Activated CD8-positive, alpha-beta T cell treated with anti-CD3 and anti-CD28 coated beads for 36 hours (primary cell): Measurements from ENCODE around the gene CAB39L. TPM values are rescaled to one million over a fixed set of nuclear protein-coding genes. Genes with fewer than 3 reads are reported as not detected.

ENCODE experiments used
- ATAC-seq: fragments of 200-7000 bp; cut with Tn5 transposase; one replicate; pipeline ENCODE4 v1.10.0; 2021; ENCODE audit warnings: mild to moderate bottlenecking, moderate library complexity
- CTCF ChIA-PET: fragments of 350-600 bp; sonication (Branson Sonifier 250); formaldehyde crosslinking; loops from one replicate; lab custom pipeline; 2021; ENCODE audit warnings: antibody characterized with exemption; lab: Charles Lee
- POLR2A ChIA-PET: fragments of 350-600 bp; sonication (Branson Sonifier 250); formaldehyde crosslinking; loops from one replicate; lab custom pipeline; 2021; ENCODE audit warnings: antibody characterized with exemption; lab: Charles Lee
- DNase-seq: peaks from one replicate; pipeline ENCODE4 v3.0.0-alpha.2; 2020
- H3K27ac Mint-ChIP-seq: one replicate; pipeline ENCODE4 v1.8.0; 2021; ENCODE audit warnings: mild to moderate bottlenecking, mixed read lengths
- H3K27me3 Mint-ChIP-seq: one replicate; pipeline ENCODE4 v1.8.0; 2021; ENCODE audit warnings: mixed read lengths
- H3K36me3 Mint-ChIP-seq: one replicate; pipeline ENCODE4 v1.8.0; 2021; ENCODE audit warnings: low read depth, mixed read lengths
- H3K4me1 Mint-ChIP-seq: one replicate; pipeline ENCODE4 v1.8.0; 2021; ENCODE audit warnings: low read depth, mixed read lengths
- H3K4me3 Mint-ChIP-seq: one replicate; pipeline ENCODE4 v1.8.0; 2021; ENCODE audit warnings: mild to moderate bottlenecking, moderate library complexity, mixed read lengths
- H3K9me3 Mint-ChIP-seq: one replicate; pipeline ENCODE4 v1.8.0; 2021; ENCODE audit warnings: mixed read lengths
- CTCF ChIP-seq: fragments of 200-600 bp; IDR thresholded peaks from one replicate; pipeline ENCODE4 v1.8.0; 2022; ENCODE audit warnings: antibody characterized with exemption, mild to moderate bottlenecking
- intact Hi-C: fragments of 100-400 bp; cut with micrococcal nuclease; formaldehyde crosslinking; loops from one replicate; pipeline ENCODE4 v1.10.0; 2022
- total RNA-seq, 2 experiments: library from RNA; stranded (reverse); gene quantifications; one replicate each; pipeline ENCODE4 v1.2.3, GENCODE V29; 2021

Gene CAB39L
- total RNA-seq, 2 experiments from 2014 or later = 2.6 to 3.1 TPM

GRCh38 chr13:49376121-49376520 lies 67.7 kb downstream of the CAB39L start:
- CTCF ChIA-PET = interaction anchor here (2.6 kb wide), 1 partner anchor 9 kb away, joined by 9 read pairs; no protein-coding TSS in a partner anchor

GRCh38 chr13:49374585-49375290 lies 69.1 kb downstream of the CAB39L start:
- DNase-seq (no peak), ATAC-seq (no peak)
- Mint-ChIP-seq H3K27ac (no peak overlapping the region), H3K4me3 (no peak overlapping the region), H3K4me1 (peaks cover 19% of the 10 kb centered on the region), H3K27me3 (peaks cover 6% of the 10 kb centered on the region), H3K36me3 (no peaks in the 10 kb centered on the region), H3K9me3 (no peaks in the 10 kb centered on the region)
- ChIA-PET CTCF (interaction anchor here (2.6 kb wide), 1 partner anchor 10 kb away, joined by 9 read pairs; no protein-coding TSS in a partner anchor), POLR2A (no interaction called here)
- intact Hi-C loops = no loop called here
- TF ChIP-seq CTCF = no peak

More at GRCh38 chr13:49376121-49376520, 67.7 kb downstream of the CAB39L start:
- H3K36me3 Mint-ChIP-seq = no peaks in the 10 kb centered on the region
- peaks cover 19% of the 10 kb centered on the region for H3K4me1 Mint-ChIP-seq
- no peak for DNase-seq
- H3K4me3 Mint-ChIP-seq = no peak overlapping the region
- intact Hi-C loops = no loop called here
- peaks cover 6% of the 10 kb centered on the region for H3K27me3 Mint-ChIP-seq
- H3K27ac Mint-ChIP-seq = no peak overlapping the region
- no peak for TF ChIP-seq CTCF
- ATAC-seq = no peak
- POLR2A ChIA-PET = interaction anchor here (0.6 kb wide), 1 partner anchor 297 kb away, joined by 3 read pairs; no protein-coding TSS in a partner anchor
- no peaks in the 10 kb centered on the region for H3K9me3 Mint-ChIP-seq

GRCh38 chr13:49373716-49374115 lies 70.1 kb downstream of the CAB39L start:
- CTCF ChIA-PET = no interaction called here
- POLR2A ChIA-PET = no interaction called here

GRCh38 chr13:49371943-49372613 lies 71.8 kb downstream of the CAB39L start:
- ATAC-seq = no peak
- intact Hi-C loops = no loop called here
- ChIA-PET POLR2A (no interaction called here), CTCF (interaction anchor here (1.0 kb wide), 2 partner anchors 8 to 10 kb away, joined by 3 read pairs; no protein-coding TSS in a partner anchor)
- Mint-ChIP-seq H3K4me3 (no peak overlapping the region), H3K27ac (no peak overlapping the region), H3K27me3 (peaks cover 6% of the 10 kb centered on the region), H3K4me1 (peaks cover 19% of the 10 kb centered on the region), H3K36me3 (no peaks in the 10 kb centered on the region), H3K9me3 (no peaks in the 10 kb centered on the region)
- no peak for TF ChIP-seq CTCF
- no peak for DNase-seq

More at GRCh38 chr13:49373716-49374115, 70.1 kb downstream of the CAB39L start:
- H3K36me3 Mint-ChIP-seq = no peaks in the 10 kb centered on the region
- peaks cover 19% of the 10 kb centered on the region for H3K4me1 Mint-ChIP-seq
- ATAC-seq = no peak
- H3K27ac Mint-ChIP-seq = no peak overlapping the region
- H3K27me3 Mint-ChIP-seq = peaks cover 6% of the 10 kb centered on the region
- intact Hi-C loops = no loop called here
- H3K4me3 Mint-ChIP-seq = no peak overlapping the region
- no peaks in the 10 kb centered on the region for H3K9me3 Mint-ChIP-seq
- no peak for DNase-seq
- no peak for TF ChIP-seq CTCF

GRCh38 chr13:49370371-49370770 lies 73.5 kb downstream of the CAB39L start:
- CTCF ChIA-PET = no interaction called here
- POLR2A ChIA-PET = interaction anchor here (0.6 kb wide), 1 partner anchor 393 kb away, joined by 3 read pairs; no protein-coding TSS in a partner anchor
- no peak for DNase-seq
- Mint-ChIP-seq H3K4me3 (no peak overlapping the region), H3K27me3 (peaks cover 4% of the 10 kb centered on the region), H3K4me1 (peaks cover 19% of the 10 kb centered on the region), H3K9me3 (no peaks in the 10 kb centered on the region), H3K36me3 (no peaks in the 10 kb centered on the region), H3K27ac (no peak overlapping the region)
- intact Hi-C loops = no loop called here
- ATAC-seq = no peak
- TF ChIP-seq CTCF = no peak
